ENCODE results near the gene NCOA1.

- TF ChIP-seq CTCF (IDR thresholded peaks at IDR 0.05) (no peak), GABPA (IDR thresholded peaks at IDR 0.05; ENCODE audit: low read depth) (no peak), TCF12 (IDR thresholded peaks at IDR 0.05) (no peak), MXI1 (IDR thresholded peaks at IDR 0.05; ENCODE audit: low read depth, low read length) (no peak), NRF1 (IDR thresholded peaks at IDR 0.05; ENCODE audit: low read depth, low read length) (no peak), EP300 (IDR thresholded peaks at IDR 0.05; ENCODE audit: borderline replicate concordance in 1 of 2, low read depth in 1 of 2, low read length in 1 of 2) (no peak), RFX5 (IDR thresholded peaks at IDR 0.05; ENCODE audit: low read length) (no peak)
Observed at GRCh38 chr2:24651643-24652003, 160.6 kb downstream of the NCOA1 start.
